GM13977 (cell line): Measurements from ENCODE around the gene NAT16.

Experiments
- DNase-seq: peaks from one replicate; pipeline ENCODE4 v3.0.0; 2012; ENCODE audit warnings: low spot score
- in situ Hi-C: fragments of 300-500 bp; cut with MboI; formaldehyde crosslinking; loops from one replicate; pipeline ENCODE4 v1.12.0; 2022; ENCODE audit warnings: low sequenced_read_pairs, low pct_unique_long_range_greater_than_20kb, mixed read lengths, inconsistent platforms; ENCODE audit not compliant: unreplicated experiment
- TF ChIP-seq, protein P1 (sequence below): IDR thresholded peaks from 2 replicates; pipeline ENCODE4 v1.5.1; 2012; ENCODE audit warnings: mild to moderate bottlenecking, control low read depth; ENCODE audit not compliant: insufficient read depth; ENCODE audit errors: extremely low read depth, missing control alignments

The NAT16 gene

DNA sequence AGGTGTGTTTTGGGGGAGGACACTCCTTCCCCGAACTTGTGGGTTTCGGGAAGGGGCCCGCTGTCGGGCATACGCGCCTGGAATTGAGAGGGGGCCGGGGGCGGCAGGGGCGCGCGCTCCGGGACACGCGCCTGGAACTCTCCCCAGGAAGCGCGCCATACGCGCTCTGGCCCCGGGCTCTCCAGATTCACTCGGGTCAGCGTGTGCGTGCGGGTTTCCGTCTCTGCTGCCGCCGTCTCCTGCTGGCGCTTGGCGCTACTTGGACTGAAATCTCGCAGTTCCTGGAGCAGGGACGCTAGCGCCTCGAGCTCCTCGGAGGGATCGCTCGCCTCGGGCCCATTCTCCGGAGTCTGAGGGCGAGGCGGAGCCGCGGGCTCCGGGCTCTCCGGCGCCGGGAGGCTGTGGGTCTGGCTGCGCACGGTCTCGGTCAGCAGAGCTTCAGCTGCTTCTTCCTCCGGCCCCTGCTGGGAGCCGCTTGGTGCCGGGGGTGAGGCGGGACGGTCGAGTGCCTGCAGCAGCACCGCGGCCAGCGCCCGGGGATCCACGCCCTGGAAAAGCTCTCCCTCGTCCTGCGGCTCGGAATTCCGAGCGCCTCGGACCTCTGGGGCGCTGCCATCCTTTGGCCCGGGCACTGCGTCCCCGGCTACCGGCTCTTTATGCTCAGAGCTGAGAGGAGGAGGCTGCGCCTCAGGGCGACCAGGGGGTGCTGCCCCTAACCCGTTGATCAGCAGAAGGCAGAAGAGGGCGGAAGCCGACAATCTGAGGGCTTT lies 15.8 kb downstream of the NAT16 start:
- DNase-seq = no peak
- TF ChIP-seq, protein P1, sequence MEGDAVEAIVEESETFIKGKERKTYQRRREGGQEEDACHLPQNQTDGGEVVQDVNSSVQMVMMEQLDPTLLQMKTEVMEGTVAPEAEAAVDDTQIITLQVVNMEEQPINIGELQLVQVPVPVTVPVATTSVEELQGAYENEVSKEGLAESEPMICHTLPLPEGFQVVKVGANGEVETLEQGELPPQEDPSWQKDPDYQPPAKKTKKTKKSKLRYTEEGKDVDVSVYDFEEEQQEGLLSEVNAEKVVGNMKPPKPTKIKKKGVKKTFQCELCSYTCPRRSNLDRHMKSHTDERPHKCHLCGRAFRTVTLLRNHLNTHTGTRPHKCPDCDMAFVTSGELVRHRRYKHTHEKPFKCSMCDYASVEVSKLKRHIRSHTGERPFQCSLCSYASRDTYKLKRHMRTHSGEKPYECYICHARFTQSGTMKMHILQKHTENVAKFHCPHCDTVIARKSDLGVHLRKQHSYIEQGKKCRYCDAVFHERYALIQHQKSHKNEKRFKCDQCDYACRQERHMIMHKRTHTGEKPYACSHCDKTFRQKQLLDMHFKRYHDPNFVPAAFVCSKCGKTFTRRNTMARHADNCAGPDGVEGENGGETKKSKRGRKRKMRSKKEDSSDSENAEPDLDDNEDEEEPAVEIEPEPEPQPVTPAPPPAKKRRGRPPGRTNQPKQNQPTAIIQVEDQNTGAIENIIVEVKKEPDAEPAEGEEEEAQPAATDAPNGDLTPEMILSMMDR = no peak
- in situ Hi-C loops = no loop called here

- DNase-seq = no peak
- TF ChIP-seq, protein P1 = no peak
- in situ Hi-C loops = no loop called here
Measured at GRCh38 chr7:101163279-101164070, 16.6 kb downstream of the NAT16 start.

DNA sequence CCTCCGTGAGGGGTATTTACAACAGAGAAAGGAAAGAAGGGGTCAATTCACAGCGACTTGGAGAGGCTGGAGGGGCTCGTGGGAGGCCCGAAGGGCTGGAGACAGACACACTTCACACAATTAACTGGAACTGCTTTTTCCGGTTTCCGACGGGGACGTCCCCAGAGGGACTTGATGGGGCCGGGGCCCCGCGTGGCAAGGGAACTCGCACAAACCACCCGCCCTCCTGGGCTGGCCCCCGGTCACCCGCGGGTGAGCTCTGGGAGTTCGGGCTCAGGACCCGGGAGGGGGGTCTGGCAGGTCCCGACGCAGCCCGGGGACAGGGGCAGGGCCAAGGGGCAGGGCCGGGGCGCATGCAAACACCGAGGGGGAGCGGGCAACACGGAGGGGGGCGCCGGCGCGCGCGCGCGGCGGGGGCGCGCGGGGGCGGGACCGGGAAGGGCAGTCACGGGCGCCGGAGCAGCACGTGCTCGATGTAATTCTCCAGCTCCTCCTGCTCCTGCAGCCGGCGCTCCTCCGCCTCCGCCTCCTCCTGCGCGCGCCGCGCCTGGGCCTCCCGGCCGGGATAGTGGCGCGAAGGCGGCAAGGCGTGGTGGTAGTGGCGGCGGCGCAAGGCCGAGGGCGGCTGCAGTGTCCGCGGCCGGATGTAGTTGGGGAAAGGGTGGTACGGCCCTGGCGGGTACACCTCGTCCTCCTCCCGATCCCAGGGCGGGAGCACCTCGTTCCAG lies 17.4 kb downstream of the NAT16 start:
- no peak for DNase-seq
- TF ChIP-seq, protein P1 = no peak
- in situ Hi-C loops = no loop called here

DNA sequence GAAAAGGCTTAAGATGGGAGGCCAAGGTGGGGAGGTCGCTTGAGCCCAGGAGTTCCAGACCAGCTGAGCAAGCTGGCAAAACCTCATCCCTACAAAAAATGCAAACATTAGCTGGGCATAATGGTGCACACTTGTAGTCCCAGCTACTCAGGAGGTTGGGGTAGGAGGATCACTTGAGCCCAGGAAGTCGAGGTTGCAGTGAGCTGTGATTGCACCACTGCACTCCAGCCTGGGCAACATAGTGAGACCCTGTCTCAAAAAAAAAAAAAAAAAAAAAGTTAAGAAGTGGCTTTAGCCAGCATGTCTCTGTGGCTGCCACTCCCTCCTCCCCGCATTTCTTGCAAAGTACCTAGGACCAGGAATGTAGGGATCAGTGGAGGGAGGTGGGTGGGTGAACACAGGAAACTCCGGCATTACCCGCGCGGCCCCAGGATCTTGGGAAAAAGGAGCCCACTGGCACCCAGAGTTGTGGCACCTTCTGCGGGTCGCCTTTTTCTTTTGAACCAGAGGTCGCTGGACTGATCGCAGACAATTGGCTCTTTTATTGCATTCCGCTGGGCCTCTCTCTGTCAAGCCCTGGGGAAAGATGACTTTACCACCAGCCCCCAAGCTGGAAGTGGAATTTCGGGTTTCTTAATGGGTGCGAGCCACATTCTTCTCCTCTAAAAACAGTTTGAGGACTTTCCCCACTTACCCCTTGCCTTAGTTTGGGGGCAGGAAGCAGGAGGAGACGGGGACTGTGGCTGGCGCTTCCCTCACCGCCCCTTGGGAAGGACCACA lies 18.2 kb downstream of the NAT16 start:
- DNase-seq = no peak
- TF ChIP-seq, protein P1 = no peak
- in situ Hi-C loops = no loop called here

DNA sequence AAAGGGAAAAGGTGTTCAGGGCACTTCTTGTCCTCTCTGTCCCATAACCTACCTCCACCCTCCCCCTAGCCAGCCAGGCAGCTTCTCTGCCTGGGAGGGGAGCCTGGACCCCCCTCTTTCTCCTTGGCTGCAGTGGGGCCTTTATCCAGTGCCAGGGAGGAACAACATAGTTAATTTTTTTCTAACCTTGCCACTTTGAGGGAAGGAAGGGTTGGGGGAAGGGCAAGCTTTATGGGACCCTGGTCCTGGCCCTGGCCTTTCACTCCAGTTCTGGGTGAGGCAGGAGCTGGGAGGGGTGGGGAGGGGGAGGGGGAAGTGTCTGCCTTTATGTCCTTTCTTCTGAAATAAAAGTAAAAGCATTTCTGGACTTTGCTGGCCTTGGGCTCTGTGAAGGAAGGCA lies 19.2 kb downstream of the NAT16 start:
- in situ Hi-C loops = no loop called here
- TF ChIP-seq, protein P1 = no peak
- no peak for DNase-seq
